Uterus (tissue), 4 donors: ENCODE data around the gene GLI1. TPM values are rescaled to one million over a fixed set of nuclear protein-coding genes. Genes with fewer than 3 reads are reported as not detected.
"Not testable (repeated sequence)": the region's sequence is repeated elsewhere in the genome, so short reads cannot be mapped to it uniquely, and the experiment has no call there.

Source experiments
- DNase-seq, 2 donors: peaks; one replicate each; pipeline ENCODE4 v3.0.0-alpha.2; 2019 to 2020
- H3K27ac ChIP-seq, 2 donors: fragments of 200-600 bp; sonication (generic); 1 replicate in 1 of 2; 2 replicates in 1 of 2; pipeline ENCODE4 v1.5.1; 2016 to 2018
- H3K27me3 ChIP-seq, 2 donors: fragments of 200-600 bp; sonication (generic); one replicate each; pipeline ENCODE4 v1.5.1; 2018 to 2019; ENCODE audit warnings: control low read depth in 1 of 2
- H3K36me3 ChIP-seq, 2 donors: fragments of 200-600 bp; sonication (generic); one replicate each; pipeline ENCODE4 v1.5.1; 2019; ENCODE audit warnings: control low read depth in 1 of 2
- H3K4me1 ChIP-seq, 2 donors: fragments of 200-600 bp; sonication (generic); one replicate each; pipeline ENCODE4 v1.5.1; 2018 to 2019; ENCODE audit warnings: control low read depth in 1 of 2
- H3K4me3 ChIP-seq, 2 donors: fragments of 200-600 bp; sonication (generic); 1 replicate in 1 of 2; 2 replicates in 1 of 2; pipeline ENCODE4 v1.5.1; 2018 to 2019; ENCODE audit warnings: mild to moderate bottlenecking in 1 of 2
- H3K9me3 ChIP-seq, 2 donors: fragments of 200-600 bp; sonication (generic); one replicate each; pipeline ENCODE4 v1.5.1; 2019; ENCODE audit warnings: control low read depth in 1 of 2
- POLR2A ChIP-seq, 2 donors: fragments of 450-650 bp; IDR thresholded peaks; one replicate each; pipeline ENCODE4 v1.6.1; 2016; ENCODE audit warnings: antibody characterized with exemption in 2 of 2, mild to moderate bottlenecking in 1 of 2, moderate library complexity in 1 of 2
- intact Hi-C: fragments of 100-400 bp; cut with DNase I; formaldehyde crosslinking; loops from one replicate; pipeline ENCODE4 v1.15.1; 2023; ENCODE audit warnings: low total_unique reads
- total RNA-seq, 4 donors: library from RNA; depleted of rRNA in 3 of 4; stranded (reverse); fragments of >200 nt in 3 of 4; gene quantifications; one replicate each; pipeline versions ENCODE4 v1.1.0 to v1.2.4, GENCODE V29; 2014 to 2023
- TF ChIP-seq, protein P1 (sequence below), 4 experiments: fragments of 200-600 bp in 2 of 4; fragments of 450-650 bp in 2 of 4; sonication (generic) in 2 of 4; IDR thresholded peaks; one replicate each; pipeline ENCODE4 v1.5.1; 2016 to 2019; ENCODE audit warnings: antibody characterized with exemption in 4 of 4, mild to moderate bottlenecking in 2 of 4, moderate library complexity in 1 of 4
- donor health status: DM: yes; HTN: yes; CAD: no.

The GLI1 gene
- total RNA-seq, 4 donors from 2014 or later = 6.1 to 6.6 TPM; not detected in 2

DNA sequence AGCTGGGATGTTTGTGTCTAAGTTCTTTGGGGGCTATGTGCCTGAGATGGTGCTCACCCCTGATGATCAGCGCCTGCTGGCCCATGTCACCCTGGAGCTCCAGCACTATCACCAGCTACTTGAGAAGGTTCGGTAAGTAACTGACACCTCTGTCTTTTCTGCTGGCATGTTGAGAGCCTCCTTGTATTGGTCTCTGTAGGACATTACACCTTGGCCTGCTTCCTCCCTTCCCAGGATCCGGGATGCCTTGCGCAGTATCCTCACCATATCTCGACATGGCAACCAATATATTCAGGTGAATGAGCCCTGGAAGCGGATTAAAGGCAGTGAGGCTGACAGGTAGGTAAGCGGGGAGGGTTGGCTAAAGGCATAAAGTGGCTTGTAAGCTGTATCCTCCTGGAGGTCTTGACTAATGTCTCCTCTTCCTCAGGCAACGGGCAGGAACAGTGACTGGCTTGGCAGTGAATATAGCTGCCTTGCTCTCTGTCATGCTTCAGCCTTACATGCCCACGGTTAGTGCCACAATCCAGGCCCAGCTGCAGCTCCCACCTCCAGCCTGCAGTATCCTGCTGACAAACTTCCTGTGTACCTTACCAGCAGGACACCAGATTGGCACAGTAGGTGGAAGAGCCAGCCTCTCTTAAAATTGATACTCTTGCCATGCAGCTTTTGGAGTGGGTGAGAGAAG is 55.3 kb downstream of the GLI1 start:
- Histone ChIP-seq H3K27me3 (no peaks in the 10 kb centered on the region), H3K4me3 (no peak overlapping the region), H3K36me3 (no peaks in the 10 kb centered on the region), H3K4me1 (peaks cover 2 to 8% of the 10 kb centered on the region in 2 donors), H3K9me3 (no peaks in the 10 kb centered on the region), H3K27ac (no peak overlapping the region)
- DNase-seq = no peak
- no peak for TF ChIP-seq POLR2A (IDR thresholded peaks at IDR 0.05)
- TF ChIP-seq, protein P1, sequence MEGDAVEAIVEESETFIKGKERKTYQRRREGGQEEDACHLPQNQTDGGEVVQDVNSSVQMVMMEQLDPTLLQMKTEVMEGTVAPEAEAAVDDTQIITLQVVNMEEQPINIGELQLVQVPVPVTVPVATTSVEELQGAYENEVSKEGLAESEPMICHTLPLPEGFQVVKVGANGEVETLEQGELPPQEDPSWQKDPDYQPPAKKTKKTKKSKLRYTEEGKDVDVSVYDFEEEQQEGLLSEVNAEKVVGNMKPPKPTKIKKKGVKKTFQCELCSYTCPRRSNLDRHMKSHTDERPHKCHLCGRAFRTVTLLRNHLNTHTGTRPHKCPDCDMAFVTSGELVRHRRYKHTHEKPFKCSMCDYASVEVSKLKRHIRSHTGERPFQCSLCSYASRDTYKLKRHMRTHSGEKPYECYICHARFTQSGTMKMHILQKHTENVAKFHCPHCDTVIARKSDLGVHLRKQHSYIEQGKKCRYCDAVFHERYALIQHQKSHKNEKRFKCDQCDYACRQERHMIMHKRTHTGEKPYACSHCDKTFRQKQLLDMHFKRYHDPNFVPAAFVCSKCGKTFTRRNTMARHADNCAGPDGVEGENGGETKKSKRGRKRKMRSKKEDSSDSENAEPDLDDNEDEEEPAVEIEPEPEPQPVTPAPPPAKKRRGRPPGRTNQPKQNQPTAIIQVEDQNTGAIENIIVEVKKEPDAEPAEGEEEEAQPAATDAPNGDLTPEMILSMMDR (IDR thresholded peaks at IDR 0.05) = no peak
- intact Hi-C loops = no loop called here

DNA sequence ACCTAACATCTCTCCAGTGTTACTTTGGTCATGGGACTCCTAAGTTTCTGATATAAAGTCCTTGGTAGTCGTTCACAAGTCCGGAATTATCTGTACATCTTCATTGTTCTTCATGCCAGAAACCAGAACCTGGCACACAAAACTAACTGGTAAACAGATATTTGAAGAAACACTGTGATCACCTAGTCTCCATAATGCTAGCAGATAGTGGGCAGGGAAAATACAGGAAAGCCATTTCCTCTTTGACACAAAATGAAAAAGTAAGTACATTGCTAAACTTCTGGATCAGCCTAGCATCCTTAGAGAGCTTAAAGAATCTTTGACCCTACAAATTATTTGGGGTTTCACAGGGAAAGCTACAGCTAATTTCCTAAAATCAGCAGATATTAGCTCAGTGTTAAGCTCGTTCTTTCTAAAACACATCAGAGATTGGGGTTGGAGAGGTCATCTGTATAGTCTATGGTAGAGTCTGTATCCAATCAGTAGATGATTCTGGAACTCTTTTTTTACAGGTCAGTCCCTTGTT is 55.9 kb downstream of the GLI1 start:
- Histone ChIP-seq H3K9me3 (no peaks in the 10 kb centered on the region), H3K4me3 (no peak overlapping the region), H3K27me3 (no peaks in the 10 kb centered on the region), H3K4me1 (peaks cover 2 to 8% of the 10 kb centered on the region in 2 donors), H3K27ac (no peak overlapping the region), H3K36me3 (no peaks in the 10 kb centered on the region)
- TF ChIP-seq POLR2A (IDR thresholded peaks at IDR 0.05) = no peak
- TF ChIP-seq, protein P1 (IDR thresholded peaks at IDR 0.05) = no peak
- intact Hi-C loops = no loop called here
- no peak for DNase-seq

DNA sequence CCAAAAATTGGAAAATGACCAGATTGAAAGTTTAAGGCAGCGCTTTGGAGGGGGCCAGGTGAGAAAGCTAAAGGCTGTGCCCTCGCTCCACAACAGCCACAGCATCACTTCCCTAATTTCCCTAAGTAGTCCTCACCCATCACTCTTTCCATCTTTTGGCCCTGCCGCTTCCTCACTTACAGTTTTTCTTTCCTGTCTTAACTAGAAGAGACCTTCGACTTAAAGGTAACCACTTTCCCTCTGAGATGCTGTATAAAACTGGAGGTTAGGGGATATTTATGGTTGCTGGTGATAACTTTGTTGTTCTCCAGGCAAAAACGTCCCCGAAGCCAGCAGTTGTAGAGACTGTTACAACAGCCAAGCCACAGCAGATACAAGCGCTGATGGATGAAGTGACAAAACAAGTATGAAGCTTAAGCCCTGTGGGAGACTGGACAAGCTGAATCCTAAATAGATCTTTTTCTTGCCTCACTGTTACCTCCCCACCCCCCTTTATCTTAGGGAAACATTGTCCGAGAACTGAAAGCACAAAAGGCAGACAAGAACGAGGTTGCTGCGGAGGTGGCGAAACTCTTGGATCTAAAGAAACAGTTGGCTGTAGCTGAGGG is 56.5 kb downstream of the GLI1 start:
- Histone ChIP-seq H3K36me3 (no peaks in the 10 kb centered on the region), H3K9me3 (no peaks in the 10 kb centered on the region), H3K27ac (no peak overlapping the region), H3K4me3 (no peak overlapping the region), H3K27me3 (no peaks in the 10 kb centered on the region), H3K4me1 (peaks cover 2 to 8% of the 10 kb centered on the region in 2 donors)
- intact Hi-C loops = no loop called here
- DNase-seq = no peak
- TF ChIP-seq POLR2A (IDR thresholded peaks at IDR 0.05) = no peak
- TF ChIP-seq, protein P1 (IDR thresholded peaks at IDR 0.05) = no peak

DNA sequence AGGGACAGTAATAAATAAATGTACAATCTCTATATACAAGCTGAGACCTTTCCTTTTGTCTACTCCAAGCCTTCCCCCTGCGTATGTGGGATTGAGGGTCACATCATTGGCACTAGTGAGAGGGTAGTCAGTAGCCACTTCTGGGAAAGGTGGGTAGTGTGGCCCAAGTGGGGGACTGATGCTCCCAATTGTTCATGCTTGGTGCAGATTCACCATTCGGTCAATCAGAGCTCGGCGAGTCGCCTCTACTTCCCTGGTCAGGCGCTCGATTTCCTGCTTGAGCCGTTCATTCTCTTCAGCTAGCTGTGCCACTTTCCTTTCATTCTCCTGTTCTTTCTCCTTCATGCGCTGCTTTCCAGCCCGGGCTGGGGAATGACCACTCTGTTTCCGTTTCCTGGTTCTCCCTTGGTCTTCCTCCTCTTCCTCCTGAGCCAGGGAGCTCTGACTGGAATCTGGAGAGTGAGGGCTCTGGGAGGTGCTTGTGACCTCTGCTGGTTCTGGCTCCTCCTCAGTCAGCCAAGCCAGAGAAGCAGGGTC is 57.1 kb downstream of the GLI1 start:
- peaks cover 2 to 8% of the 10 kb centered on the region in 2 donors for H3K4me1 ChIP-seq
- intact Hi-C loops = no loop called here
- no peak overlapping the region for H3K4me3 ChIP-seq
- no peak for DNase-seq
- H3K27ac ChIP-seq = no peak overlapping the region
- H3K36me3 ChIP-seq = no peaks in the 10 kb centered on the region
- H3K9me3 ChIP-seq = no peaks in the 10 kb centered on the region
- H3K27me3 ChIP-seq = no peaks in the 10 kb centered on the region
- no peak for TF ChIP-seq POLR2A (IDR thresholded peaks at IDR 0.05)
- TF ChIP-seq, protein P1 (IDR thresholded peaks at IDR 0.05) = no peak

DNA sequence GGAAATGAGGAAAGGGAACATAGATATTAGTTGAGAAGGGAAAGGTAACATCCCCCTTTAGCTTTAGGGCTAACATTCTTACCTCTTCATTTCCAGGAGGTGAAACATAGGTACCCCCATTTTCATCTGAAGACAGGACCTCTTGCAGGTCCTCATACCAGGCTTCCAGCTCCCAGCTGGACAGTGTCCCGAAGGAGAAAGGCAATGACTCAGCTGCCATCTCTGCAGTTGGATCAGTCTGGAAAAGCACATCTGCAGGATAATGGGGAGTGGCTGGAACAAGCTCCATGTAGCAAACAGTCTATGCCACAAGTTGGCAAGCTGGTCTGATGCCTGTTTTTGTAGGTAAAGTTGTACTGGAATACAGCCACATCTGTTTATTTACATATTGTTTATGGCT is 57.6 kb downstream of the GLI1 start:
- H3K4me3 ChIP-seq = no peak overlapping the region
- H3K27ac ChIP-seq = peak overlapping the region in 1 of 2 donors; percentile 99
- H3K27me3 ChIP-seq = no peaks in the 10 kb centered on the region
- no peak for DNase-seq
- peaks cover 2 to 8% of the 10 kb centered on the region in 2 donors for H3K4me1 ChIP-seq
- H3K9me3 ChIP-seq = no peaks in the 10 kb centered on the region
- H3K36me3 ChIP-seq = no peaks in the 10 kb centered on the region
- intact Hi-C loops = no loop called here
- TF ChIP-seq, protein P1 (IDR thresholded peaks at IDR 0.05) = no peak

DNA sequence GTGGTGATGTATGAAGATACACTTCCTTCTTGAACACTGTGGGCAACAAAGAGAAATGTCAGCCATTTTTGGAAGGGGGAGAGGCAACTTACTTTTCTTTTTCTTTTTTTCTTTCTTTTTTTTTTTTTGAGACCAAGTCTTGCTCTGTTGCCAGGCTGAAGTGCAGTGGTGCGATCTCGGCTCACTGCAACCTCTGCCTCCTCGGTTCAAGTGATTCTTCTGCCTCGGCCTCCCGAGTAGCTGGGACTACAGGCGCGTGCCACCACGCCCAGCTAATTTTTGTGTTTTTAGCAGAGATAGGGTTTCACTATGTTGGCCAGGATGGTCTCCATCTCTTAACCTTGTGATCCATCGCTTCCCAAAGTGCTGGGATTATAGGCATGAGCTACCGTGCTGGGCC is 58.1 kb downstream of the GLI1 start:
- H3K27me3 ChIP-seq, H3K36me3 ChIP-seq, H3K9me3 ChIP-seq, DNase-seq, intact Hi-C loops, H3K4me1 ChIP-seq, H3K4me3 ChIP-seq: not testable (repeated sequence)
- H3K27ac ChIP-seq = peak overlapping the region; percentile 94 to 99
